ENCODE measurements around the gene MCAT.

Gene MCAT

DNA sequence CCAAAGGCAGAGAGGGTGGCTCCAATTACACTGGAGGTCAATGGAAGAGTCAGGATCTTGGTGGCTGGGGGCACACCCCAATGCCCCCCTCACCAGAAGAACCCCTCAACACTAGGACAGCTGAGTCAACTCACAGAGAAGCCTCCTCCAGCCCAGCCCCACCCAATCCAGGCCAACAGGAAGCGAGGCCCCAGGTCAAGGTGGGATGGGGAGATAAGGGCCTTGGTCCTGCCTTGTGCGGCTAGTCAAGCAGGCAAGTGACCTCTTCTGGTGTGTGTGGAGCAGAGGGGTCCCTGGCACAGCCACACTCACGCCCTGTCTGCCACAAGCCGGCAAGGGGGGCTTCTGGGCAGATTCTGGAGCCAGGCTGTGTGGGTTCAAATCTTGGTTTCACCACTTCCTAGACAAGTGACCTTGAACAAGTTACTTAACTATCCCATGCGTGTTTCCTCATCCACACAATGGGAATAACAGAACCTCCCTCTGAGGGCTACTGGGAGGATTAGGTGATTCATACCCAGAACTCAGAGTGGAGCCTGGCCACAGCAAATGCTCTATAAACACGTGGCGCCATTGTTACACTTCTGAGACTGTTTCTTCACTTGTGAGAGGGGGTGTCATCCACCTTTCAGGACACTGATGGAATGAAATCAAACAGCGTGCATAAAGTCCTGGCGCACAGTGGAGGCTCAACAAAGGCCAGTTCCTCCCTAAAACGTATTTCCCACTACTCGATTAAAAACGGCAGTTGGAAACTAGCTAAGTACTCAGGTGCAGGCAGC, 40.5 kb upstream of the MCAT start:
- TF ChIP-seq, protein P1, sequence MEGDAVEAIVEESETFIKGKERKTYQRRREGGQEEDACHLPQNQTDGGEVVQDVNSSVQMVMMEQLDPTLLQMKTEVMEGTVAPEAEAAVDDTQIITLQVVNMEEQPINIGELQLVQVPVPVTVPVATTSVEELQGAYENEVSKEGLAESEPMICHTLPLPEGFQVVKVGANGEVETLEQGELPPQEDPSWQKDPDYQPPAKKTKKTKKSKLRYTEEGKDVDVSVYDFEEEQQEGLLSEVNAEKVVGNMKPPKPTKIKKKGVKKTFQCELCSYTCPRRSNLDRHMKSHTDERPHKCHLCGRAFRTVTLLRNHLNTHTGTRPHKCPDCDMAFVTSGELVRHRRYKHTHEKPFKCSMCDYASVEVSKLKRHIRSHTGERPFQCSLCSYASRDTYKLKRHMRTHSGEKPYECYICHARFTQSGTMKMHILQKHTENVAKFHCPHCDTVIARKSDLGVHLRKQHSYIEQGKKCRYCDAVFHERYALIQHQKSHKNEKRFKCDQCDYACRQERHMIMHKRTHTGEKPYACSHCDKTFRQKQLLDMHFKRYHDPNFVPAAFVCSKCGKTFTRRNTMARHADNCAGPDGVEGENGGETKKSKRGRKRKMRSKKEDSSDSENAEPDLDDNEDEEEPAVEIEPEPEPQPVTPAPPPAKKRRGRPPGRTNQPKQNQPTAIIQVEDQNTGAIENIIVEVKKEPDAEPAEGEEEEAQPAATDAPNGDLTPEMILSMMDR (IDR thresholded peaks at IDR 0.05): no peak

DNA sequence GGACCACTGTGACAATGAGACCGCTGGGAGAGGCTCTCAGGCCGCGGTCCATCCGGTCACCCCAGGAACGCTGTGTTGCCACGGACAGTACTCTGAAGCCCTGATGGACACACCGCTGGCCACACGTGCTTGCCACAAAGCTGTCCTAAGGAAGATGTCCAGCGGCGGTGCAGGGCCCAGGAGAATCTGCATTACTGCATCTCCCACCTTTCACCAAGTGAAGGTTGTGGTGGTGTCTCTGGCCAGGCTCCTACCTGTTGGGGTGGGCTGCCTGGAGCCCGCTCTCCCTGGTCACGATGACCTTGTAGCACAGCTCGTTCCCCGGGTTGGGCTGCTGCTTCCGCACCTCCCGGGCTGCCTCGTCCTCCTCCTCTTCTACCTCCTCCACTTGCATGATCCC, 39.5 kb upstream of the MCAT start:
- TF ChIP-seq, protein P1 (IDR thresholded peaks at IDR 0.05): no peak

DNA sequence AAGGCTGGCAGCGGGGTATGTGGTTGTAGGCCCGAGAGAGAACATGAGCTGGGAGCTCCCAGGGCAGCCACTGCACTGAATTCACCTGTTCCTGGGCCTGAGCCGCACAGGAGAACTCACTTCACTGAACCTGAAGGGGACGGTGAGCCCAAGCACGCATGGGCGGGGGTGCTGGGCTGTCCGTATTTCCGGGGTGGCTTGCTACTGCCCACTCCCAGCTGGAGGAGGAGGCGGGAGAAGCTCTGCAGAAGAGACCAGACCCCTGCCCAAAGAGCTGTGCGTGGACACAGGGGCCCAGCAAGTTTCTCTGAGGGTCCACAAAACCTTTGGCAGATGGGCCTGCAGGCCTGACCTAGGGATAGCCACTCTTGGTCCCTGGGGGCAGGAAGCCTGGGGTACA, 38.9 kb upstream of the MCAT start:
- TF ChIP-seq, protein P1 (IDR thresholded peaks at IDR 0.05): no peak

DNA sequence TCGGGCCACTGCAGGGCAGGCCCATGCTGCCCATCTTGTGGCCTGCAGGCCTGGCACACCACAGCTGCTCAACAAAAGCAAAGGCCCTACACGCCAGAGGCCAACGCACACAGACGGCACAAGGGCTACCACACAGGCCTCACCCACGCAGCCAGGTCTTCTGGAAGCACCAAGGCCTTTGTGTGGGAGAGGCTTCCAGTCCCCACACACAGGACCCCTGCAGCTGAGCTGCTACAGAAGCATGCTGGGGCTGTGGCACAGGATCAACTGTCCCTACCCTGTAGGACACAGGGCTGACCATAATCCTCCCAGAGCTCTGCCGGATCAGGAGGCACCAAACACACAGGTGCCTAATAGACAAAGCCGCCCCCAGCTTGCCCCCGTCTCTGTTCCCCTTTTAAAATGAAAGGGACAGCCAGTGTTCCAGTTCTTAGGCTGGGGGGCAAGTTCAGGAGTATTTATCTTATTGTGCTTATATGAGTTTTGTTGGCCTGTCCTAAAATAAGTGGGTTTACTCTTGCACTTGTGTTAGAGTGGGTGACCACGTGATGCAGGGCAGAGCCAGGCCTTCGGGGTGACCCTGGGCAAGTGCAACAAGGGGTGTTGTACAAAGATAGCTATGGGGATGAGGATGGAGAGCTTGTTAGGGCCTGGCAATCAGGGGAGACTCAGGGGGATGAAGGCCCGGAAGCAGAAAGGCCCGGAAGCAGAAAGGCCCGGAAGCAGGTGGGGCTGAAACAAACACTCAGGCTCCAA, 38.3 kb upstream of the MCAT start:
- TF ChIP-seq, protein P1 (IDR thresholded peaks at IDR 0.05): no peak

DNA sequence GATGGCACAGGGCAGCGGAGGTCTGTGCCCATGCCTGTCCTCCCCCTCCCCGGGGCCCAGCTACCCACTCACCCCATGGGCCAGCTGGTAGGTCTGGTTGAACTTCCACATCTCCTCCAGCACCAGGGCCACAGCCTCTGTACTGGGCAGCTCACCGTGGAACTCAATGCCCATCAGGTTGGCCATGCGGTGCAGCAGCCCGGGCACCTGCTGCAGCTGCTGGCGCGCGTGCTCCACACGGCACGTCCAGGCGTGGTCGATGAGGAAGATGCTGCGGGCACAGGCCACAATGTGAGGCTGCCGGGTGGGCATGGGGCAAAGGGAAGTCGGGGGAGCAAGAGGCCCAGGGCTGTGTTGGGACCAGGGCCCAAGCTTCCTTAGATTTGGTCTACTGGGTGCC, 37.5 kb upstream of the MCAT start:
- TF ChIP-seq, protein P1 (IDR thresholded peaks at IDR 0.05): no peak

DNA sequence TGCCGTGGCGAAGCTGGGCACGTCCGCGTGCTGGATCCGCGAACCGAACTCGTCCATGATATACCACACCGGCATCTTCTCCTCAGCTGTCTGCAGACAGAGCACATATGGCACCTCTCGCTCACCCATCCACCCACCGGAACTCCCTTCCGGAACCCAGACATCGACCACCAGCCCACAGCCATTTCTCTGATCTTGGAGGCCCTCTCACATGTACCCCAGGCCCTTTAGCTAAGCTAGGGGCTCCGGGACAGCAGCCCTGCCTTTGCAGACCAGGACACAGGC, 36.7 kb upstream of the MCAT start:
- TF ChIP-seq, protein P1 (IDR thresholded peaks at IDR 0.05): no peak

DNA sequence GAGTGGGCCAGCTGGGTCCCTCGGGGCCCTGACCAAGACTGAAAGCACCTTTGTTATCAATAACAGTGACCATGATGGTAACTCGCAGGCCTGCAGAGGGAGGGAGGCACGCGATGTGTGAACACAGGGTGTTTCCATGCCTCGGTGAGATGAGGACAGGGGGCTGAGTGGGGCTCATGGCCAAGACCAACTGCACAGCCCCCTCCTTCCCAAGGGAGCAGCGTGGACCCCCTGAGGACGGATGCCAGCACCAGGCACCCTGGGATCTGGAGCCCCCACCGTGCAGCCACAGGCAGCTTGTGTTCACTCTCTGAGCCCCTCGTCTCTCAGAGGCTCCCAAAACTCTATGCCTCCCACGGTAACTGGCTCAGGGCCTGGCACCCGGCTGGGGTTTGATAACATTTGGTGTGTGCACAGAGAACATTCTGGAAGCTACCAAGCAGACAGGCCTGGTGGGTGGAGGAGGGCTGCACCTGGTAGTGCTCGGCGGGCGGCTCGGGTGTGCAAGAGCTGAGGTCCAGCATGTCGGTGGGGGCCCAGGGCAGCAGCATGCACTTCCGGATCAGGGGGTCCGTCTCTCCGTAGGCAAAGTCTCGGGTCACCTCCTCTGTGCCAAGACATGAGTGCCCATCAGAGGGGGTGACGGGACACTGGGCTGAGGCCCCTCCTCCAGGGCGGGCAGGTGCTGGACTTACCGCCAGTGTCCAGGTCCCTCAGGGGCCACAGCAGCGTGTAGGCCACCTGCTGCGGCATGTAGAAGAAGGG, 36.1 kb upstream of the MCAT start:
- TF ChIP-seq, protein P1 (IDR thresholded peaks at IDR 0.05): no peak

Data from LNCAP (cell line).